Measurements from ENCODE around the gene LSAMP.

Gene LSAMP

DNA sequence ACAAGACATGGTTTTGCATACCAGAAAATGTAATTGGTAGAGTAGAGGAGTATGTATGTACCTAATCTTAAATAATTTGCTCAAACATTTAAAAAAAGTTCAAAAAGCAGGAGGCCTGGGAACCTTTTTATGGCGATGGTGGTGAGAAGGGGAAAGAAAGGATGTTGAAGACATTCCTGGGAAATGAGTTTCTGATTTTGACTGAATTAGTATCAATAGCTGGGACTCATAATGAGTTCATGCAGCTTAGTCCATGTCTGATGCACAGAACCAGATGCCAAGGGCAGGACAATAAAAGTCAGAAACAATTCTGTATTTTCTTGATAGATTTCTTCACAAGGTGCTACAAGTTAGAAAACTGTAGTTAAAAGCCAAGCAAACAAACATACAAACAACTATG lies 426.6 kb downstream of the LSAMP start:
- Mint-ChIP-seq H3K27me3 (no peaks in the 10 kb centered on the region), H3K9me3 (peaks cover 4% of the 10 kb centered on the region), H3K4me1 (no peaks in the 10 kb centered on the region), H3K27ac (no peak overlapping the region), H3K36me3 (no peaks in the 10 kb centered on the region), H3K4me3 (no peak overlapping the region)

DNA sequence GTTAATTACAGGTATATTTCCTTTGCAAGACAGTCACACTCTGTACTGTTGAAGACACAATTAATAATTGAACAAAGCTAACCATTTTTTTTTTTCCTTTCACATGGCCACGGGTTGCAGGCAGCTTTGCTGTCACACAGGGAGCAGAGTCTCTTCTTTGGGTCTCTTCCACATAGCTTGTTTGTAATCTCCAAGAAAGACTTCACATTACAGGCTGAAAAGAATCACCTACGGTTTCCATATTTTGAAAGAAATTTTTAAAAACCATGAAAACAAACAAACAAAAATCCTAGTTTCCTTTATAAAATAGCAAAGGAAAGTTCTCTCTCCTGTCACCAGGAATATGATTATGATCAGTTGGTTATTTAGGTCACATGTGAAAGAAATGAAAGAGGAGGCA lies 429.4 kb downstream of the LSAMP start:
- no peaks in the 10 kb centered on the region for H3K27me3 Mint-ChIP-seq
- no peak overlapping the region for H3K27ac Mint-ChIP-seq
- H3K4me1 Mint-ChIP-seq: no peaks in the 10 kb centered on the region
- no peak overlapping the region for H3K4me3 Mint-ChIP-seq
- H3K36me3 Mint-ChIP-seq: no peaks in the 10 kb centered on the region
- H3K9me3 Mint-ChIP-seq: peaks cover 4% of the 10 kb centered on the region

DNA sequence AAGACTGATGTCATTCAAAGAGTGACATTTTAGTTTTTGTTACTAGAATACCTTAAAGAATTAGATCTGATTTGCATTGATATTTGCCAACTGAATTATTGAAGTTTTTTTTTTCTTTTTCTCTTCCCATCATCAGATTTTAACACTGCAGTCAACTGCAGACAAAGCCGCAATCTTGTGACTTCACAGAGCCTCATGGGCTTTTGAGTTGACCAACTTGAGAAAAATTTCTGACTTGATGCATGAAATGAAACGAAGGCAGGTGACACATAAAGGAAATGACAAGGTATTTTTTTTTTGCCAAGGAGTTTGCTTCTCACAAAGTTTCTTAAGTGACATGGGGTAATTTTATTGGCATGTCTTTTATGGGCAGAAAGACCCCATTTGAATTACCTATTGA lies 438.3 kb downstream of the LSAMP start:
- H3K4me3 Mint-ChIP-seq: no peak overlapping the region
- peaks cover 4% of the 10 kb centered on the region for H3K9me3 Mint-ChIP-seq
- no peak overlapping the region for H3K27ac Mint-ChIP-seq
- no peaks in the 10 kb centered on the region for H3K27me3 Mint-ChIP-seq
- no peaks in the 10 kb centered on the region for H3K36me3 Mint-ChIP-seq
- H3K4me1 Mint-ChIP-seq: no peaks in the 10 kb centered on the region

DNA sequence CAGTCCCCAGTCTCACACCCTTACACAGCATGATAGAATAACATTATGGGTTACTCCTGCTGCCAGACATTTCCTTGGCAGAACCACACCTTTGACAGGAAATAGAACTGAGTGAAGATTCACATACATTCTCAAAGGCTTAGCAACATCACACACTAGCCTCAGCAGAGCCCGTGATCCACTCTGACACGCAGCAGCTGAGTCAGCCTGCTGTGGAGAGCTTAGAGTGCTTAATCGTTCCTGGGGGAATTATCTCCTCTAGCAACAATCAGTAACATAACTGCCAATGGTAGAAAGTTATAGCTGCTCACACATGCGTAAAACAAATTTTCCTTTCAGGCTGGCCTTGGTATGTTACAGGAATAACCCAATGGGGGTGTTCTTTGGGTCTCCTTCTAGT lies 439.9 kb downstream of the LSAMP start:
- H3K9me3 Mint-ChIP-seq: peaks cover 7% of the 10 kb centered on the region
- no peaks in the 10 kb centered on the region for H3K27me3 Mint-ChIP-seq
- no peak overlapping the region for H3K4me3 Mint-ChIP-seq
- no peaks in the 10 kb centered on the region for H3K36me3 Mint-ChIP-seq
- no peak overlapping the region for H3K27ac Mint-ChIP-seq
- no peaks in the 10 kb centered on the region for H3K4me1 Mint-ChIP-seq

DNA sequence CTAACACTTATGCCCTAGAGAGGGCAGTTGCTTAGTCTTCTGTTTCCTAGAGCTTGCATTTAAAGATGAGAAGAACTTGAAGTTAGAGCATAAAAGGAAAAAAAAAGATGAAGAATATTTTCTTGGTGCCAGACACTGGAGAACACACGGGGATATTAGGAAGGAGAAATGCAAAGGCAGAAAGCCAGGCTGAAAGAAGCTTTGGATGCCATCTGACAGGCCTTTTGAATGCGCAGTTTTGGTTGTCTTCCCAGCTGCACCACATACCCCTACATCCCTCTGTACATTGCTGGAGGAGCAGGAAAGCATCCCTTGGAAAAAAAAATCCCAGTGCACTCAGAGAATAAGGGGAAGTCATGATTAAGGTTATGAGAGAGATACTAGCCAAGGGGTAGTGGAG lies 443.1 kb downstream of the LSAMP start:
- peaks cover 7% of the 10 kb centered on the region for H3K9me3 Mint-ChIP-seq
- H3K36me3 Mint-ChIP-seq: no peaks in the 10 kb centered on the region
- H3K27ac Mint-ChIP-seq: no peak overlapping the region

DNA sequence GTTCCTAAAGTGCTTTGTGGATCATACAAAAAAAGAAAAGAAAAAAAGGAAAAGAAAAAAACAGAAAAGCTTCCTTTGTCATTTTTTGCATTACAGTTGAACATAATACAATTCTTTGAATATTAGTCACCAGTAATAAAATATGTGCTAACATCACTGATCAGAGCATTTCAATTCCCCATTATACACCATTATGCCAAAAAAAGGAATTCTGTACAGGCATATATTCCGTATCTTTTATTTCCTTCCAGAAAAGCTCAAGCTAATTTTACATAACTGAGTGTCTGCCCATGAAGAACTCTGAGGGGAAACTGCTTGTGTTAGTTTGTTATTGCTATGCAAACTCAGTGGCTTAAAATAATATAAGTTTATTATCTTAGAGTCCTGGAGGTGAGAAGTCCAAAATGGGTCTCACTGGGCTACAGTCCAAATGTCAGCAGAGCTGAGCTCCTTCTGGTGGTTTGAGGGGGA lies 444.1 kb downstream of the LSAMP start:
- Mint-ChIP-seq H3K9me3 (peaks cover 7% of the 10 kb centered on the region), H3K36me3 (no peaks in the 10 kb centered on the region), H3K27ac (no peak overlapping the region), H3K4me1 (no peaks in the 10 kb centered on the region), H3K4me3 (no peak overlapping the region), H3K27me3 (no peaks in the 10 kb centered on the region)

More for the DNA sequence above, 443.1 kb downstream of the LSAMP start:
- no peak overlapping the region for H3K4me3 Mint-ChIP-seq
- no peaks in the 10 kb centered on the region for H3K4me1 Mint-ChIP-seq
- H3K27me3 Mint-ChIP-seq: no peaks in the 10 kb centered on the region

DNA sequence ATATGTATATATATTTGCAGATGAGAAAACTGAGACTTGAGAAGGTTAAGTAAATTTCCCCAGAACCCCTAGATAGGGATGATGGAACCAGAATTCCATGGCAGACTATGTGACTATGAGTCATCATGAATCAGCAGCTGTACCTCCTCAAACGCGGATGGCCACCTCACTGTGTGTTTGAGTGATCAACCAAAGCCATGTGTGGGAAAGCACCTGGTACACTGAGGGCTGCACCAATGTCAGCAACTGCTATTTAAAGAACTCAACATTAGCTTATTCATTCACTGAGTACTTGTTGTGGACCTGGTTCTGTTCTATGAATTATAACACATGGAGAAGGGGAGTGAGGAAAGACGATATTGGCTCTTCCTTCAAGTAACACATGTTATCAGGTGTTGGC lies 445.0 kb downstream of the LSAMP start:
- Mint-ChIP-seq H3K27ac (no peak overlapping the region), H3K4me1 (no peaks in the 10 kb centered on the region), H3K4me3 (no peak overlapping the region), H3K9me3 (peaks cover 7% of the 10 kb centered on the region), H3K36me3 (no peaks in the 10 kb centered on the region), H3K27me3 (no peaks in the 10 kb centered on the region)

DNA sequence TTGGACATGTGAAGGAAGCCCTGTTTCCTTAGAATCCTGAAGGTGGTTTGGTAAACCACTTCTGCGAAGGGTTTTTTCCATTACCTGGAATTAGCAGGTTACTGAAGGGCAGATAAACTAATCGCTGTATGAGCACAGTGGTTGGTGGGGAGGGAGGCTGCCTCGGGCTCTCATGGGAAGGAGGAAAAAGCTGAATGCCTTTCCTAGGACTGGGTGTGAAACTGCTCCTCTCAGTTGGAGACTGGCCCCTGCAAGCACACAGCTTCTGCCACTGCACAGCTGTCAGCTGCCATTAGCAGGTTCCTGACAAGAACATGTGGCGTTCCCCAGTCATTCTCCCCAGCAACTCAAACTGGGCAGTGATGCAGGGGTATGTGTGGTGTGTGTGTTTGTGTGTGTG lies 445.7 kb downstream of the LSAMP start:
- peaks cover 7% of the 10 kb centered on the region for H3K9me3 Mint-ChIP-seq
- H3K4me3 Mint-ChIP-seq: no peak overlapping the region
- H3K27ac Mint-ChIP-seq: no peak overlapping the region
- H3K36me3 Mint-ChIP-seq: no peaks in the 10 kb centered on the region
- no peaks in the 10 kb centered on the region for H3K27me3 Mint-ChIP-seq
- H3K4me1 Mint-ChIP-seq: no peaks in the 10 kb centered on the region

DNA sequence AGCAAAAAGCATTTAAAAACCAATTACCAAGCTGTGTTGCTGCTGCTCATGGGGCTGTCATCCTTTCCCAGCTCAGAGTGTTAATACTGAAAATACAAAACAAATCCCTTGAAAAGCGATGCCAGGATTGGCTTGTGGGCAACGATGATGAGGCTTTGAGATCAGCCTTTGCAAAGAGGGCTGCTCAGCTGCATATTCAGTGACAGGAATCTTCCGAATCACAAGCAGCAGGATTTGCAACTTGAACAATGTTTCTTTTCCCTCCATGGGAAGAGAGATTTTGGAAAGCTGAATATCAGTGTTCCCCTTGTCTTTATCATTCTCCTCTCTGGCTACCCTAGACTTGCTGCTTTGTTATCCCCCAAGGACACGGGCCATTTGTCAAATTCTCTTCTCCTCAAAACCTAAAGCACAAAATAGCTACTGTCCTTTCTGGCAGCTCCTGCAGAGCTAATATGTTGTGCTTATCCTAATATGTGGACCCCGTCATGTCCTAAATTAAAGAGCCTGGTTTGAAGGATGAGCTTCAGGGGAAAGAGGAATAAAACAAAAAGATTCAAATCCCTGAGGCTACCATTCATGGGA lies 446.2 kb downstream of the LSAMP start:
- Mint-ChIP-seq H3K9me3 (peaks cover 7% of the 10 kb centered on the region), H3K27ac (no peak overlapping the region), H3K27me3 (no peaks in the 10 kb centered on the region), H3K4me1 (no peaks in the 10 kb centered on the region), H3K4me3 (no peak overlapping the region), H3K36me3 (no peaks in the 10 kb centered on the region)

DNA sequence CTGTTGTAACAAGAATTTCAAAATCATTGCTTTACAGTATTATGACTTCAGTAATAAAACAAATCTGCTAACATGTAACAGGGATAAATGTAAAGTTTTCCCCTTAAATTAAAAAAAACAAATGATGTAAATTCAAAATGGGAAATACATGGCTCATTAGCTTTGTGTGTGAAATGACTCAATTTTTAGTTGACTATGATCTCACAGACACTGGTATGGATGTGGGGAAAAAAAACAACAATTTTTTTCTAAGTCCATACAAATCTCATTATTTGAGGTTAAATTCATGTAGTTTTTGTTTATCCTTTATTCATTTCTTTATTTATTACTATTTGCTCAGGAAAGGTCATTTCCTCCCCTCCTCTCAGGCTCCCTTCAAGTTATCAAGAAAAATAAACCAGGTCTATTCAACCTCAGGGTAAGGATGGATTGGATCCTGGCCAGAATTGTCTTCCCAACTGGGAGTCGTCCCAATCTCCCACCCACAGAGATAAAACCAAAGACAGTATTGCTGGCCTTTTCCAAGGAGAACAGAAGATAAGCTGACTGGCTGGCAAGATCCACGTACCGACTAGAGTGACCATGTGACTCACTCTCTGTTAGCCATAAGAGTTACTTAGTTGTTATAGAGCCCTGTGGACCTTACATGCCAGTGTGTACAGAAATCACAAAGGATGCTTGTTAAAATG lies 448.7 kb downstream of the LSAMP start:
- Mint-ChIP-seq H3K4me3 (no peak overlapping the region), H3K27me3 (no peaks in the 10 kb centered on the region), H3K36me3 (no peaks in the 10 kb centered on the region), H3K9me3 (no peaks in the 10 kb centered on the region), H3K4me1 (no peaks in the 10 kb centered on the region), H3K27ac (no peak overlapping the region)

DNA sequence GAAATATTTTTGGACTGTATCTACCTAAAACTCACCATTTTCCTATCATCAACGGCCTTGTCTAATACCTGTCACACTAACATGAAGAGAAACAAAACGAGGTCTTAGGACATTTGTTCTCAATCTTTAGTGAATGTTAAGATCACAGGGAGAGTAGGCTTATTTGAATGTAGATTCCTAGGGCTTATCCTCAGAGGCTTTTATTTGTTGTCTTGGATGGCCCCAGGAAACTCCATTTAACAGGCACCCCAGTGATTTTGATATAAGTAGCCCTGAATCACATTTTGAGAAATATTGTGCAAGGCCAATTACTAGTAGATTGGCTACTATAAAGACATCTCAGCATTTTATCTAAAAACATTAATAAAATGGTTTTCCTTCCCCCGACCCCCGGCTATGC lies 454.6 kb downstream of the LSAMP start:
- Mint-ChIP-seq H3K4me3 (no peak overlapping the region), H3K27ac (no peak overlapping the region), H3K27me3 (peaks cover 2% of the 10 kb centered on the region), H3K36me3 (no peaks in the 10 kb centered on the region), H3K9me3 (no peaks in the 10 kb centered on the region), H3K4me1 (no peaks in the 10 kb centered on the region)

DNA sequence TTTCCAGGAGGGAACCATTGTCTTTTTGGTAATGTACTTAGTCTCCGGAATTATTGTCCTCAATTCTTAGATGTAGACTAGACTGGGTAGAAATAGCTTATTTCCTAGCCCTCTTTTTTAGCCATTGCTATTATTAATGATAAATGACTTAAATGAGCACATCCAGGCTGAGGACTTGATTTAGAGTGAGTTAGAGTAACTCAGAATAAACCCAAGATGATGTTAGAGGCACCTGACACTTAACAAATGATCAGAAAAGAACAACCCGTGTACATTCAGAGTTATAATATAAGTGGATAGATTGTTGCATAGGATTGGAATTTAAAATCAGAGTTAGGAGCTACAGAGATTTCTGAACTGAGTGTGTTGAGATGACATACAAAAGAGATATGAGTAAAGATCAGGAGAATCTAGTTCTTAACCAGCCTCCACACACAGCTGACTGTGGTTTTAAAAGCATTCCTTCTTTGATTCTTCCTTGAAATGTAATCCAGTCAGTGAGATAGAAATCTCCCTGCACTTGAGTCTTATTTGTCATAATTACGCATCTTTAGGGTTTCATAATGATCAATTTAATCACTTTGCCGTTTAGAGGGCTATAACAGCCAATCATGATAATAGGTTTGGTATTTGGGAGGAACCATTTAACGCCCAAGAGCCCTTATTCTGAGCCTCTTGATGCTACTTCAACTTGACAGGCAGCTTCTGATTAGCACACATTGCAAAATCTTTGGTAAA lies 455.4 kb downstream of the LSAMP start:
- Mint-ChIP-seq H3K27ac (no peak overlapping the region), H3K9me3 (no peaks in the 10 kb centered on the region), H3K36me3 (no peaks in the 10 kb centered on the region), H3K4me1 (no peaks in the 10 kb centered on the region), H3K4me3 (no peak overlapping the region), H3K27me3 (peaks cover 2% of the 10 kb centered on the region)

DNA sequence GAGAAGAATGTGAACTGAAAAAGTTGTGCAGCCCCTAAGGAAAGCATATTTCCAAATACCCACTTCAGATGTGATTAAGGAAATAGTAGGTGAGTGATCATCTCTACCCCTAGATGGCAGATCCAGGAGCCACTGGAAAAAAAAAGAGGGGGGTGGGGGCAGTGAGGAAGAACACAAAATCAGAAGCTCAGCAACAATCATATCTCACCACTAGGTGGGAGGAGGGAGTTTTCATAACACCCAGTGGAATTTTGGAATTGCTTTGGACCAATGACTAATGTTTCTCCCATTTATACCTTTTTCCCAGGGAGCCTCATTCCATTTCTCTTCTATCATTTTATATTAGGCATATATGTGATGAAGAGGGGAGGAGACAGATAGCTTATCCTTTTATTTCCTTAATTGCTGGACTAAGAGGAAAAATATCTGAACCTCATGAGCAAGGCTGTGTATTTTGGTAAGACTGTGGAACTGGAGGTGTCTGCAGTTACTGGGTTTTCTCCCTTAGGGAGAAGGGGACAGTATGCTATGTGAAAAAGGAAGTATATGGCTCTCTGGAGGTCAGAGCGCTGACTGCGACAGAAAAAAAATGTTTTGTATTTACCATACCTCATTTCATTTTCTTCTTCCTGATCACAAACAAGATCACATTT lies 458.6 kb downstream of the LSAMP start:
- Mint-ChIP-seq H3K9me3 (no peaks in the 10 kb centered on the region), H3K27ac (no peak overlapping the region), H3K4me3 (no peak overlapping the region), H3K36me3 (no peaks in the 10 kb centered on the region), H3K27me3 (peaks cover 2% of the 10 kb centered on the region), H3K4me1 (no peaks in the 10 kb centered on the region)

DNA sequence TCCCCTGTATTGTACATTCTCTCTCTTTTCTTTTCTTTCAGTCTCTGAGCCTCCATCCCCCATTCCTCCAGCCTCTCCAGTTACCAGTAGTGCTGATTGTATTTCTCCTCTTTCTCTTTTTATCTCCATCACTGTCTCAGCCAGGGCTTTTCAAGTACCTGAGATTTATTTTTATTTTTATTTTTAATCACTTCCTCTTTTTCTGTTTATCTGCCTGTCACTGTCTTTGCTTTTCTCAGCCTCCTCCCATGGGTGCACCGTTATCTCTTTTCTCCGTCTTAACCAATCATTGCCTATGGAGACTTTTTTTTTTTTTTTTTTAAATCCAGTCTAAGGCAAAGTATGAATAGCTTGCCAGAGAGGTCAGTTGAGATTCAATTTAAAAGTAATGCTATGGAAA lies 462.7 kb downstream of the LSAMP start:
- H3K4me1 Mint-ChIP-seq: no peaks in the 10 kb centered on the region
- H3K4me3 Mint-ChIP-seq: no peak overlapping the region
- H3K27ac Mint-ChIP-seq: no peak overlapping the region
- H3K36me3 Mint-ChIP-seq: no peaks in the 10 kb centered on the region
- H3K9me3 Mint-ChIP-seq: no peaks in the 10 kb centered on the region
- H3K27me3 Mint-ChIP-seq: no peaks in the 10 kb centered on the region

DNA sequence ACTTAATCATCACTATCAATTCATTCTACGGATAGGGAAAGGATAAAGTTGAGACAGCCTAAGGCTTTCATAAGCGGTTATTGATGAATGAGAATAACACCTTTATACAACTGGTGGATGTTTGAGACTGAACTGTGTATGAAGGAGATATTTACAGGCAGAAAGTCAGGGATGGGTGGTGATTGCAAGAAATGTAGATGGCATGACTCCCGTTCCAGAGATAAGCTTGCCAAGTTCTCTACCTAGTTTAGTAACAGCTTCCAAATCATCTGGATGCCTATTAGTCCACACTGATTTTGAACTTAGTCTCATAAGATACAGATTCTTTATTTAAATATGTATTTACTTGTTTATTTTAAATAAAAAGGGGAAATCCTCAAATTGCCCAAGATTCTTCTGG lies 463.2 kb downstream of the LSAMP start:
- Mint-ChIP-seq H3K36me3 (no peaks in the 10 kb centered on the region), H3K27me3 (no peaks in the 10 kb centered on the region), H3K4me1 (no peaks in the 10 kb centered on the region), H3K9me3 (no peaks in the 10 kb centered on the region), H3K27ac (no peak overlapping the region), H3K4me3 (no peak overlapping the region)

DNA sequence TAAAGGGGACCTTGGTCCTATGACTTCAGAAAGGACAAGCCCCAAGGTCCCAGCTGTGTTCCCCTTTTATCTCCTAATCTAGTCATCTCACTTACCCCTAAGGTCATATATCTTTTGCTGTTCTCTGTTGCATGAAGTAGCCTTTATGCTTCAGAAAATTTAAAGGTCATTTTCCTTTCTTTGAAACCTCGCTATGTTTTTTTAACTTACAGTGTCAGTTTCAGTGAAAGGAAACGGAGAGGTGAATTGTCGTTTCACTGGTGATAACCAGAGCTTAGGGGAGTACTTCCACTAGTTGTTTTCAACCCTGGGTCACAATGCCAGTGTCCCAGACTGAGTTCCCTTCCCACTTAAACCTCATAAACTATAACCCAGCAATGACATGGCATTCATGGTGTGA lies 464.6 kb downstream of the LSAMP start:
- Mint-ChIP-seq H3K4me1 (no peaks in the 10 kb centered on the region), H3K36me3 (no peaks in the 10 kb centered on the region), H3K27ac (no peak overlapping the region), H3K9me3 (no peaks in the 10 kb centered on the region), H3K4me3 (no peak overlapping the region), H3K27me3 (no peaks in the 10 kb centered on the region)
